CD8-positive, alpha-beta memory T cell (primary cell): ENCODE measurements around the gene RHOXF2. TPM values are rescaled to one million over a fixed set of nuclear protein-coding genes. Genes with fewer than 3 reads are reported as not detected.
"Not testable (repeated sequence)": the region's sequence is repeated elsewhere in the genome, so short reads cannot be mapped to it uniquely, and the experiment has no call there.

Source experiments
- CTCF ChIA-PET: fragments of 350-600 bp; sonication (Branson Sonifier 250); formaldehyde crosslinking; loops from one replicate; lab custom pipeline; 2021; ENCODE audit warnings: antibody characterized with exemption; lab: Charles Lee
- POLR2A ChIA-PET: fragments of 350-600 bp; sonication (Branson Sonifier 250); formaldehyde crosslinking; loops from one replicate; lab custom pipeline; 2021; ENCODE audit warnings: antibody characterized with exemption; lab: Charles Lee
- DNase-seq, 5 donors: peaks; one replicate each; pipeline versions ENCODE4 v3.0.0 to v3.0.0-alpha.2; 2020 to 2022; ENCODE audit warnings: mixed read lengths in 1 of 5
- H3K27ac ChIP-seq: one replicate; pipeline ENCODE4 v1.7.0; 2013; ENCODE audit warnings: low read depth, mild to moderate bottlenecking, low read length, moderate library complexity
- H3K27me3 ChIP-seq: 2 replicates; pipeline ENCODE4 v1.7.0; 2013; ENCODE audit warnings: low read length, mild to moderate bottlenecking; ENCODE audit not compliant: insufficient read depth, poor library complexity, severe bottlenecking
- H3K36me3 ChIP-seq: 2 replicates; pipeline ENCODE4 v1.7.0; 2013; ENCODE audit warnings: mild to moderate bottlenecking, low read length, moderate library complexity; ENCODE audit not compliant: insufficient read depth
- H3K4me1 ChIP-seq: 2 replicates; pipeline ENCODE4 v1.7.0; 2013; ENCODE audit warnings: mild to moderate bottlenecking, low read length, moderate library complexity; ENCODE audit not compliant: insufficient read depth
- H3K4me3 ChIP-seq: 2 replicates; pipeline ENCODE4 v1.7.0; 2013; ENCODE audit warnings: mild to moderate bottlenecking, low read length
- H3K9me3 ChIP-seq: 2 replicates; pipeline ENCODE4 v1.7.0; 2013; ENCODE audit warnings: mild to moderate bottlenecking, low read length
- H3K27ac Mint-ChIP-seq, 8 donors: one replicate each; pipeline ENCODE4 v1.8.0; 2020 to 2021; ENCODE audit warnings: mixed read lengths in 8 of 8, mild to moderate bottlenecking in 6 of 8, inconsistent platforms in 3 of 8, moderate library complexity in 3 of 8
- H3K27me3 Mint-ChIP-seq, 2 donors: one replicate each; pipeline ENCODE4 v1.8.0; 2020 to 2021; ENCODE audit warnings: mixed read lengths in 2 of 2, mild to moderate bottlenecking in 1 of 2, moderate library complexity in 1 of 2
- H3K36me3 Mint-ChIP-seq, 3 donors: one replicate each; pipeline ENCODE4 v1.8.0; 2020 to 2021; ENCODE audit warnings: mixed read lengths in 3 of 3, inconsistent platforms in 1 of 3, mild to moderate bottlenecking in 1 of 3
- H3K4me1 Mint-ChIP-seq, 3 donors: one replicate each; pipeline ENCODE4 v1.8.0; 2020 to 2021; ENCODE audit warnings: mixed read lengths in 3 of 3, inconsistent platforms in 1 of 3, mild to moderate bottlenecking in 1 of 3
- H3K4me3 Mint-ChIP-seq, 7 donors: one replicate each; pipeline ENCODE4 v1.8.0; 2020 to 2021; ENCODE audit warnings: mixed read lengths in 7 of 7, mild to moderate bottlenecking in 6 of 7, moderate library complexity in 4 of 7, inconsistent platforms in 2 of 7
- H3K9me3 Mint-ChIP-seq, 5 donors: one replicate each; pipeline ENCODE4 v1.8.0; 2020 to 2022; ENCODE audit warnings: mixed read lengths in 5 of 5, mild to moderate bottlenecking in 3 of 5, moderate library complexity in 2 of 5, inconsistent platforms in 1 of 5
- polyA plus RNA-seq: library from polyadenylated mRNA; unstranded; fragments of 300-500 nt; fragmentation: Illumina TruSeq; gene quantifications from one replicate; pipeline ENCODE4 v1.2.3, GENCODE V29; 2021
- total RNA-seq, 2 experiments: library from RNA; stranded (reverse); gene quantifications; one replicate each; pipeline ENCODE4 v1.2.3, GENCODE V29; 2021

Gene RHOXF2
- total RNA-seq (not detected), polyA plus RNA-seq (not detected)

GRCh38 chrX:120158313-120158712, at the start of gene RHOXF2:
RHOXF2 (plus strand) TSS chrX:120158613; CDS start chrX:120158751, 138 bp downstream.
- H3K36me3 Mint-ChIP-seq, H3K4me3 ChIP-seq, POLR2A ChIA-PET, H3K27ac Mint-ChIP-seq, H3K9me3 Mint-ChIP-seq, H3K4me1 Mint-ChIP-seq, H3K4me1 ChIP-seq, H3K27ac ChIP-seq, CTCF ChIA-PET, DNase-seq, H3K36me3 ChIP-seq, H3K9me3 ChIP-seq, H3K27me3 ChIP-seq, H3K27me3 Mint-ChIP-seq, H3K4me3 Mint-ChIP-seq: not testable (repeated sequence)

GRCh38 chrX:120109378-120109777, 49.0 kb upstream of the RHOXF2 start:
- Mint-ChIP-seq H3K4me3 (no peak overlapping the region), H3K4me1 (no peaks in the 10 kb centered on the region), H3K36me3 (peaks cover 0 to 1% (median 0%) of the 10 kb centered on the region in 3 donors), H3K27me3 (peaks cover 0 to 6% of the 10 kb centered on the region in 2 donors), H3K9me3 (peaks cover 0 to 7% (median 4%) of the 10 kb centered on the region in 5 donors), H3K27ac (no peak overlapping the region)
- POLR2A ChIA-PET = no interaction called here
- Histone ChIP-seq H3K4me1 (no peaks in the 10 kb centered on the region), H3K27ac (no peak overlapping the region), H3K27me3 (no peaks in the 10 kb centered on the region), H3K9me3 (no peaks in the 10 kb centered on the region), H3K36me3 (no peaks in the 10 kb centered on the region), H3K4me3 (no peak overlapping the region)
- no peak for DNase-seq
- CTCF ChIA-PET = no interaction called here

GRCh38 chrX:120111611-120112010, 46.8 kb upstream of the RHOXF2 start:
- Histone ChIP-seq H3K27ac (no peak overlapping the region), H3K36me3 (no peaks in the 10 kb centered on the region), H3K4me3 (no peak overlapping the region), H3K27me3 (no peaks in the 10 kb centered on the region), H3K4me1 (no peaks in the 10 kb centered on the region), H3K9me3 (no peaks in the 10 kb centered on the region)
- ChIA-PET CTCF (no interaction called here), POLR2A (no interaction called here)
- peaks cover 0 to 2% of the 10 kb centered on the region in 2 donors for H3K27me3 Mint-ChIP-seq
- no peak overlapping the region for H3K4me3 Mint-ChIP-seq
- no peak for DNase-seq
- H3K9me3 Mint-ChIP-seq = no peaks in the 10 kb centered on the region
- H3K4me1 Mint-ChIP-seq = no peaks in the 10 kb centered on the region
- H3K27ac Mint-ChIP-seq = no peak overlapping the region
- H3K36me3 Mint-ChIP-seq = no peaks in the 10 kb centered on the region

GRCh38 chrX:120115438-120115963, 42.9 kb upstream of the RHOXF2 start, which contains the start of gene RHOXF1:
RHOXF1 (minus strand) TSS chrX:120115913; CDS start chrX:120115862, 51 bp downstream.
- Histone ChIP-seq H3K36me3 (no peaks in the 10 kb centered on the region), H3K4me1 (no peaks in the 10 kb centered on the region), H3K27me3 (no peaks in the 10 kb centered on the region), H3K4me3 (no peak within 1 kb of the TSS), H3K27ac (no peak within 1 kb of the TSS), H3K9me3 (no peaks in the 10 kb centered on the region)
- no peaks in the 10 kb centered on the region for H3K4me1 Mint-ChIP-seq
- ChIA-PET CTCF (no interaction called here), POLR2A (no interaction called here)
- no peaks in the 10 kb centered on the region for H3K9me3 Mint-ChIP-seq
- DNase-seq = no peak
- no peak within 1 kb of the TSS for H3K27ac Mint-ChIP-seq
- peaks cover 0 to 4% of the 10 kb centered on the region in 2 donors for H3K27me3 Mint-ChIP-seq
- no peaks in the 10 kb centered on the region for H3K36me3 Mint-ChIP-seq
- H3K4me3 Mint-ChIP-seq = no peak within 1 kb of the TSS

GRCh38 chrX:120120223-120120622, 38.2 kb upstream of the RHOXF2 start:
- Mint-ChIP-seq H3K4me3 (no peak overlapping the region), H3K4me1 (no peaks in the 10 kb centered on the region)
- POLR2A ChIA-PET = no interaction called here

GRCh38 chrX:120125444-120125843, 33.0 kb upstream of the RHOXF2 start:
- peaks cover 0 to 5% of the 10 kb centered on the region in 2 donors for H3K27me3 Mint-ChIP-seq
- no peaks in the 10 kb centered on the region for H3K36me3 Mint-ChIP-seq
- Histone ChIP-seq H3K4me3 (no peak overlapping the region), H3K9me3 (no peaks in the 10 kb centered on the region), H3K27ac (no peak overlapping the region), H3K36me3 (no peaks in the 10 kb centered on the region), H3K4me1 (no peaks in the 10 kb centered on the region), H3K27me3 (no peaks in the 10 kb centered on the region)
- no peak overlapping the region for H3K27ac Mint-ChIP-seq
- H3K4me3 Mint-ChIP-seq = no peak overlapping the region
- no peak for DNase-seq
- no peaks in the 10 kb centered on the region for H3K9me3 Mint-ChIP-seq
- ChIA-PET POLR2A (no interaction called here), CTCF (no interaction called here)
- peaks cover 0 to 7% (median 5%) of the 10 kb centered on the region in 3 donors for H3K4me1 Mint-ChIP-seq

More at GRCh38 chrX:120120223-120120622, 38.2 kb upstream of the RHOXF2 start:
- DNase-seq = no peak
- Histone ChIP-seq H3K9me3 (no peaks in the 10 kb centered on the region), H3K4me1 (no peaks in the 10 kb centered on the region), H3K27ac (no peak overlapping the region), H3K36me3 (no peaks in the 10 kb centered on the region), H3K4me3 (no peak overlapping the region), H3K27me3 (no peaks in the 10 kb centered on the region)
- Mint-ChIP-seq H3K9me3 (no peaks in the 10 kb centered on the region), H3K27ac (no peak overlapping the region), H3K27me3 (peaks cover 0 to 8% of the 10 kb centered on the region in 2 donors), H3K36me3 (no peaks in the 10 kb centered on the region)
- CTCF ChIA-PET = no interaction called here

- H3K36me3 ChIP-seq, H3K4me1 ChIP-seq, H3K36me3 Mint-ChIP-seq, H3K27ac Mint-ChIP-seq, H3K27me3 ChIP-seq, H3K9me3 ChIP-seq, H3K27ac ChIP-seq, POLR2A ChIA-PET, H3K9me3 Mint-ChIP-seq, DNase-seq, H3K4me1 Mint-ChIP-seq, CTCF ChIA-PET, H3K4me3 Mint-ChIP-seq, H3K27me3 Mint-ChIP-seq, H3K4me3 ChIP-seq: not testable (repeated sequence)
These were observed 30.0 kb upstream of the RHOXF2 start for GRCh38 chrX:120128306-120128846.

GRCh38 chrX:120136128-120136527, 22.3 kb upstream of the RHOXF2 start:
- Histone ChIP-seq H3K36me3 (no peaks in the 10 kb centered on the region), H3K4me1 (no peaks in the 10 kb centered on the region), H3K27me3 (no peaks in the 10 kb centered on the region), H3K27ac (no peak overlapping the region), H3K4me3 (no peak overlapping the region), H3K9me3 (no peaks in the 10 kb centered on the region)
- H3K27me3 Mint-ChIP-seq = no peaks in the 10 kb centered on the region
- no peak overlapping the region for H3K27ac Mint-ChIP-seq
- no peaks in the 10 kb centered on the region for H3K9me3 Mint-ChIP-seq
- ChIA-PET CTCF (no interaction called here), POLR2A (no interaction called here)
- H3K4me3 Mint-ChIP-seq = no peak overlapping the region
- H3K36me3 Mint-ChIP-seq = peaks cover 0 to 2% (median 0%) of the 10 kb centered on the region in 3 donors
- H3K4me1 Mint-ChIP-seq = peaks cover 2 to 5% (median 5%) of the 10 kb centered on the region in 3 donors
- DNase-seq = no peak
